HG03060 (cell line): Measurements from ENCODE around the gene GPC1.

Experiments used
- ATAC-seq: cut with Tn5 transposase; IDR thresholded peaks from one replicate; pipeline ENCODE4 v1.9.1; 2021; ENCODE audit warnings: low read depth, moderate number of reproducible peaks; ENCODE audit not compliant: unreplicated experiment

Gene GPC1

DNA sequence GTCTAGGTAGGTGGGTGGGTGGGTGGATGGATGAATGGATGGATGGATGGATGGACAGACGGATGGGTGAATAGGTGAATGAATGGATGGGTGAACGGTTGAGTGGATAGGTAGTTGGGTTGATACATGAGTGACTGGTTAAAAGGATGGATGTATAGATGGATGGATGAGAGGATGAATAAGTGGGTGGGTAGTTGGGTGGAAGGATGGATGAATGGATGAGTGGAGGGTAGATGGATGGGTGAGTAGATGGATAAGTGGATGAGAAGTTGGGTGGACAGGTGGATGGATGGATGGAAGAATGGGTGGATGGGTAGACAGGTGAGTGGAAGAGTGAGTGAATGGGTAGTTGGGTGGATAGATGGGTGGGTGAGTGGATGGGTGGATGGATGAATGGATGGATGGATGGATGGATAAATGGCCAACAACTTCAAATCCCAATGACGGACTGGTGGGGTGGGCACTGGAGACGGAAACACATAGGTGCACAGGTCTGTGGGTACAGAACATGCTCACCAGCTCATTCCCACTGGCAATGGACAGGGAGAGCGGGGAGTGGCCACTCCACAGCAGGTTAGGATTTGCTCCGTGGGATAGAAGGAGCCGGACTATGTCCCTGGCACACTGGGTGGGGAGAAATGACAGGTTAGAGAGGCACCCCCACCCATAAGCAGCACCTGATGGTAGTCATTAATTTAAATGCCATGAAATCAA lies 73.5 kb downstream of the GPC1 start:
- no peak for ATAC-seq

- no peak for ATAC-seq
Observed at GRCh38 chr2:240509667-240510512, 74.4 kb downstream of the GPC1 start.

DNA sequence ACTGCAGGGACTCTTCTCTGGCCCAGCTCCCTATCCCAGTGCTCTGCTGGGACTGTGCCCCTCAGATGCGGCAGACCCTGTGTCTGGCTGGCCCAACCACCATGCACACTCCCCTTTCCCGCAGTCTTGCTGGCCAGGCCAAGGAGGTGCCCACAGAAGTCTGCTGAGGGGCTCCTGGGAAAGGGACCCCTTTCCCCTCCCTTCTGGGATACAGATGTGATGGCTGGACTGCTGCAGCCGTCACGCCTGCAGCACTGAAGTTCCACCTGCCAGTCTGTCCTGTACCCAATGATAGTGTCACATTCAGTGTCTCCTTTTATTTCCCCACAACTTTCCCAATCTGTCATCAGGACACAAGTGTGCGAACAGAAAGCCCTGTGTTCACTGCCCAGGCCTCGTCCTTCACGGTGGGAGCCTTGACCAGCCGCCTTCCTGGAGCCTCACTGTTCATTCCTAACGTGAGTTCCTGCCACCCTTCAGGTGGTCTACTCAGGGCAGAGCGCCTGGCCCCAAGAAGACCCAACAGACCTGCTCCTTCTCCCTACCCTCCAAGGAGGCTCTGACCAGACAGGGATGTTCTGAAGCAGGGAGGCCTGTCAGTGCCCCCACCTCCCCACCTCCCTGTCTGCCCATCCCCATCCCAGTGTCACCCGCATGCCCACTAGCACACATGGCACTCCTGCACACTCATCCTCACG lies 75.2 kb downstream of the GPC1 start:
- no peak for ATAC-seq

- no peak for ATAC-seq
Observed at GRCh38 chr2:240511351-240512108, 76.1 kb downstream of the GPC1 start.

GRCh38 chr2:240512109-240512485 lies 76.6 kb downstream of the GPC1 start:
- no peak for ATAC-seq

DNA sequence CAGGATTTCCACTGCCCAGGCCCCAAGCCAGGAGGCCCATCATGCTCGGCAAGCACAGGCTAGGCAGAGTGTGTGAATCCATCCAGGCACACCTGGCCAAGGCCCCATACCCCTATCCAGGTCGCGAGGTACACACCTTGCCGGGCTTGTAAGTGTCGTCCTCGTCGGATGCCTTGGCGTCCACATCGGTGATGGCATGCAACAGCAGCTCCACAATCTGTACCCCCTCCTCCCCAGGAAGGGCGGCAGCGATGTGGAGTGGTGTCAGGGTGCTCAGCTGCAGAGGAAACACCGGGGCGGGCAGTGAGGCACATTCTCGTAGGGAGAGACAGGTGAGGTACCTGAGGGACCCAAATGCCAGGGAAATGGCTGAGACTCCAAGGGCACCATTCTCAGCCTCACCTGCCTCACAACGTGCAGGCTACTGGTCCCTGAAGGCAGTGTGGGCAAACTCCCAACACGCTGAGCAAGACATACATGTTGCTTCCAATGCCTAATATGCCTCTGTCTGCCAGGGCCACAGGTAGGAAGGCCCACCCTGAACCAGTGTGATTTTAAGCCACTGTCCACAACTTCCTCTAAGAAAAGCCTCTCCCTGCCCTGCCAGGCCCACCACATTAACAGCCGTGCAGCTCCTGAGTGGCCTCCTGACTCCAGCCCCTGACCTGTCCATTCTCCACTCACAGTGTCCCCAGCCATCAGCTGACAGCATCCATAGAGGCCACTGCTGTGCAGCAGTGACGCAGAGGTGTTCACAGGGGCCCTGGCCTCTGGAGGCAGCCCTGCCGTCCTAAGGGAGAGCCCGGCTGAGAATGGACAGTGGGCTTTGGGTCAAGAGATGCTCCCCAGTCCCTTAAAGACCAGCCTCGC lies 77.4 kb downstream of the GPC1 start:
- no peak for ATAC-seq

GRCh38 chr2:240513549-240514287 lies 78.3 kb downstream of the GPC1 start:
- ATAC-seq = peak; percentile 87

GRCh38 chr2:240514631-240515030 lies 79.2 kb downstream of the GPC1 start:
- ATAC-seq = no peak

- no peak for ATAC-seq
Observed at GRCh38 chr2:240517342-240517741, 81.9 kb downstream of the GPC1 start.
